ENCODE measurements around the gene SSBP3.

Gene SSBP3

GRCh38 chr1:54302951-54303843, 103.0 kb downstream of the SSBP3 start:
- no peak for DNase-seq

DNA sequence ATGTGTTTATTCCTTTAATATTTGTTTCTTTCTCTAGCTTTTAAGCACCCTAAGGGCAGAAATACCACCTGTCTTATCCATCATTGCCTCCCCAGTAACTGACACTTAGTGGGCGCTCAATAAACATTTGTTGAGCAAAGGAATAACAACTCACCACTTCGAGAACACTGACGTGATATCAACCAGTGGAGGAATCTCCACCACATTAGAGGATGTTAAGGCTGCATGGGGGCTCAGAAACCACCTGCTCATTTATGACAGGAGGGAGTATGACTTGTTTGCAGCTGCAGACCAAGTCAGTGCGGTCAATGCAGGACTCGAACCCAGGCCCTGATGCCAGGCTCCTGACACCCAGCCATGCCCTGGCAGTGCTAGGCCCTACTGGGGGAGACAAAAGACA, 103.6 kb downstream of the SSBP3 start:
- no peak for DNase-seq

GRCh38 chr1:54301497-54301896, 104.7 kb downstream of the SSBP3 start:
- no peak for DNase-seq

- no peak for DNase-seq
Measured at GRCh38 chr1:54300401-54300800, 105.8 kb downstream of the SSBP3 start.

DNA sequence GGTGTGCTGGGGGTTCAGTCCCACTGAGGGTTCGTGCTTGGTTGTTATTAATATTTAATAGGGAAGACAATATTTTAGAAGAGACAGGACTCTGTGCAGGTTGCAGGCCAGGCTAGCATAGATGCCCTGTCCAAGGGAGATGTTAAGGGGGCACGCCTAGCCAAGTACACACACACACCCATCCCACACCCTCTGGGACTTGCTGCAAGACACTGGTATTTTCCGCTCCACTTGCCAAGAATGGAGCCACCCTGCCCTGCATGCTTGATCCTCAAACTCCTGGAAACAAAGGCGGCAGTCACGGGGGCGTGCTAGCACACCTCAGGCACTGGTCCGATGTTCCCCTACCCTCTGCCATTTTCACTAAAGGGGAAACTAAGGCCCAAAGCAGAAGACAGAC, 107.2 kb downstream of the SSBP3 start:
- DNase-seq: no peak

DNA sequence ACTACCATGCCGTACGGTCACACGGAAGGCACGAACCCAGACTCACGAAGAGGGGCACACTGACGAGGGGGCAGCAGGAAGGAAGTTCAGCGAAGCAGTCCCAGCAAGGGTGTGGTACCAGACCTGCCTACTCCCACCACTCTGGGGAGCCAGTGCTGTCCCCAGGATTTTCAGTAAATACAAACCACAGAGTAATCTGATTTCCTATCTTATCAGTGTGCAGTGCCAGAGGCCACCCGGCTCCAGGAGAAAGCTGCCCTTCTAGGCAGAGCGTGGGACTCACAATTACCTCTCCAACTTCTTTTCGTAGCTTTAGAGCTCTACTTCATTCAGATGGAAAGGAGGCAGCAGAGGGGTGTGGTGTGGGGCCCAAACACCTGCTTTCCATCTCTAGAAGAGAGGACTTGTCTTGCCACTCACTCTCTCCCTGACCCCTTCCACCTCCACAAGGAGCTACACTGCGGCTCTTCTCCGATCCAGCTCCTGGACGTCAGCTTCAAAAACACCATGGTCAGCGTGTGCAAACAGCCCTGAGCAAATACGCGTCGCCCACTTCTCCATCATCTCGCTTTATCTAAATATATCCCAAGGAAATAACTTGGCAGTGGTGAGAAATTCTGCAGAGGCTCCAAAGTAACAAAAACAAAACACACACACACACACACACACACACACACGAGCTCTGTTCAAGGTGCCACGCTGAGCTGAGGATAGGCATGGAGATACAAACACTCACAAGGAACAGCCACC, 107.7 kb downstream of the SSBP3 start:
- no peak for DNase-seq

GRCh38 chr1:54297596-54298283, 108.5 kb downstream of the SSBP3 start:
- DNase-seq: no peak

DNA sequence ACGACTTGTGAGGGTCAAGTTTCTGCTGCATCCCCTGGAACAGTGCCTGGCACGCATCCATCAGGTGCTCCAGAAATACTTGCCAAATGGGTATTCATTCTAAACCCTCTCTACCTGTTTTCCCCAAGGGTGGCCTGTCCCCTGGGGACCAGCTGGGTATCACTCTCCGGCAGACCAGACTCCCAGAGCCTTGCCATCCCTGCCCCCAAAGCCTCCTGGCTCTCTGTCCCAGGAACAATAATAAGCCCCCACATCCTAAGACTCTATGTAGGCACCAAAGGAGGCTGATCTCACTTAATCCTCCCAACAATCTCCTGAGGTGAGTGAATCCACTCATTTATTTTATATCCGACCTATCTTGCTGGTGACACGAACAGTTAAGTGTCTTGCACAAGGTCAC, 109.5 kb downstream of the SSBP3 start:
- DNase-seq: no peak

DNA sequence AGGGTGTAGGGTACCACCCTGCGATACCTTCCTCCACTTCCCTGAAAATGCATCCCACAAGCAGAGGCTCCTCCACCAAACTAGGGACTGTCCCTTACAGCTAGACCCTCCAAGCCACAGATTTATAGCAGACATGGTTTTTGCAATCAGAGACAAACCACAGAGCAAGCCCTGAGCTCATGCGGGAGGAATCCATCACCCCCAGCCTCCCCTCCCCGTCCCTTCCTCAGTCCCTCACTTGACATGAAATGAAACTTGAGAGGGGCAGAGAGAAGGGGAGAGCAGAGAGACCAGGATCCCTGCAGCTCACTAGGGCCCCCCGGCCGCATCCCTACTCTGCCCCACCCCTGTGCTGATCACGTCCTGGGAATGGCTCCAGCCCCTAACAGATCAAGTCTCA, 111.3 kb downstream of the SSBP3 start:
- no peak for DNase-seq

DNA sequence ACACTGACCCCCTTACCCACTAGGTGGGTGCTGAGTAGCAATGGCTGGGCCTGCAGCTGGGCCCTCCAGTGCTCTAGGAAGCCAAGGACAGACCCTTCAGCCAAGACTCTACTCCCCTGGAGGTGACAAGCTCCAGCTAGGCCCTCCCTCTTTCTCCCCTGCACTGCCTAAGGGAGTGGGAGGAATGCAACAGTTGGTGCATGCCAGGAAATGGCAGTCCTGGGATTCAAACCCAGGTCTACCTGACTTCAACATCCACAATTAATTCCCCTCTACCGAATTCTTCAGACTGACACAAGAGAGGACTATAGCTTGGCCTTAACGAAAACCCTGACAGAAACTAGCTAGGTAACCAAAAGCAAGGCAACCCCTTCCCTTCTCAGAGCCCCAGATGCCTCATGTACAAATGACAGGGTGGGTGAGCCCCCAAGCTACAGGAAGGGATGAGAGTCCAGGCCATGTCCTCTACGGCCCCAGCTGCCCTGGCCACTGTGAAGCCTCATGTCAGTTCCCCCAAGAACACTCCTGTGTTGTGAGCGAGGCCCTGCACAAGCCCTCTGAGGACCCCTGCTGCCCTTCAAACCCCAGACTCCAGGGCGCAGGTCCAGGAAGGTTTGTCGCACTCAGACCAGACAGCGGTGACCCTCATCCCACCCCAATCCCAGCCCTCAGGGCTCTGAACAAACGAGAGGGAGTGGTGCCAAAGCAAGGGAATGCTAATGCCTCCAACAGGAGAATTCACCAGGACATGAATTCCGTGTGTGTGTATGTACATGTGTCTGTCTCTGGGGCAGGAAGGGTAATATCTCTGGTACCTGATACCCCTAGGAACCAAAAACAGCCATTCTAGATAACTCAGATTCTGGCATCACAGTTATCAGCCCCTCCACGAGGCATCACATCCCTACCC, 113.9 kb downstream of the SSBP3 start:
- DNase-seq: no peak

GRCh38 chr1:54291276-54292001, 114.8 kb downstream of the SSBP3 start:
- DNase-seq: no peak

DNA sequence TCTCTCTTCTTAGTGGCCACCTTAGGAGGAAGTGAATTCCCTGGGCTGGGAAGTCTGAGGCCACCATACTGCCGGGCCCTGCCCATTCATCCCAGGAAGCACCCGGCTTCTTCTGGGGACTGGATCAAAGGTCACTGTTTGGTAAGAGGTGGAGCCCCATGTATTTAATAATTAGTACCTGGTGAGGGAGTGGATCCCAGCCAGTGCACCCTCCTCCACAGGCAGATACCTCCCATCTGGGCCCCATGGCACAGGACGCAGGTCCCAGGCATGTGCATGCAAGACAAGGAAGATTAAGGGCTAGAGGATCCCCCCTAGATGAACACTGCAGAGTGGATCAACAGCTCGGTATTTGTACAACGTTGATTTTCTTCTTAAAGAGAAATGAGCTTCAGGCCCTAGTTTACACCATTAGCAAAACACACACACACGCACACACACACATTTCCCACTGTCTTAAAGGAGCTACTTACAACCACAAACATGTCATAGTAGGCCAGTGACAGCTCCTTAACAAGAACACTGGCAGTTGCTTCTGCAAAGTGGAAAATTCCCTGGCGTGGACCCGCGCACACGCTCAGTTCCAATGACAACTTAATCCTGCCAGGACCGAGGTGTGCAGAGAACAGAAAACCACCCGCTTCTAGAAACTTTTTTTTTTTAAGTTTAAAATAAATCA, 115.5 kb downstream of the SSBP3 start:
- peak; percentile 8 to 20 for DNase-seq

DNA sequence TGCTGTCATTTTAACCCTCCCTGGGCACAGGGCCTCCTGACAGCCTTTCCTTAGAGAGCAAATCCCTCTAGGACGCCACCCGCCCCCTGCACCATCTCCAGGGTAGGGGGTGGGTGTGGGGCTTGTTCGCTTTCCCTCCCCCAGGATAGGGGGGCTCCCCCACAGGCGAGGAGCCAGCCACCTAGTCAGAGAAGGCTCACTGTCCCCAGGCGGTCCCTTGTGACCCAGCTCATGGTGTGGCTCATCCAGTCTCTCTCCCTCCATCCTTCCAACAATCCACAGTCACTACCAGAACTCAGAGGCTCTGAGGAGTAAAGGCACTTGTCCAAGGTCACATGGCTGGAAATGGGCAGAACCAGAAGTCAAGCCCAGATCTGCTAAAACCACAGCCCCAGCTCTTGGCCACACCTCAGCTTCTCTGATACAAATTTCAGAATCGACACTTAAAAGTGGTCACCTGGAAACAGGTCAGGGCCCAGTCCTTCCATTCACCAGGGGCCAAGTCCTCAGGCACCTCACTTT, 116.4 kb downstream of the SSBP3 start:
- no peak for DNase-seq

DNA sequence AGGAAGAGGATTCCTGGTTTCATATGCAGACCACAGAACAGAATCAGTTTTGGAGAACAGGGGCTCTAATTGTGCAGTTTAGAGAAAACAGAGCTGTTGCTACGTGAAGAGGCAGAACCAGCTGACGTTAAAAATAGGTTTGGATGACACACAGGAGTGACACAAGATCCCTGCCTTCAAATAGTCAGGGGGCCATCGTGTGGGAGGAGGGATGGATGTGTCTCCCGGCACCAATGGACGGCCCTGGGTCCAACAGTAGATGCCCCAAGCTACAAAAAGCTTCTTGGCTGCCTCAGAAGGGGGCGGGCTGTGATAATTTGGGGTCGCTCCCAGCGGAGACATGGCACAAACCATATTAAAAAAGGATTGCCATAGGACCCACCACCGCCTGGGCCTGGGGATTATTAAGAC, 118.4 kb downstream of the SSBP3 start:
- no peak for DNase-seq

GRCh38 chr1:54287176-54287650, 119.0 kb downstream of the SSBP3 start:
- DNase-seq: peak; percentile 36 to 56

DNA sequence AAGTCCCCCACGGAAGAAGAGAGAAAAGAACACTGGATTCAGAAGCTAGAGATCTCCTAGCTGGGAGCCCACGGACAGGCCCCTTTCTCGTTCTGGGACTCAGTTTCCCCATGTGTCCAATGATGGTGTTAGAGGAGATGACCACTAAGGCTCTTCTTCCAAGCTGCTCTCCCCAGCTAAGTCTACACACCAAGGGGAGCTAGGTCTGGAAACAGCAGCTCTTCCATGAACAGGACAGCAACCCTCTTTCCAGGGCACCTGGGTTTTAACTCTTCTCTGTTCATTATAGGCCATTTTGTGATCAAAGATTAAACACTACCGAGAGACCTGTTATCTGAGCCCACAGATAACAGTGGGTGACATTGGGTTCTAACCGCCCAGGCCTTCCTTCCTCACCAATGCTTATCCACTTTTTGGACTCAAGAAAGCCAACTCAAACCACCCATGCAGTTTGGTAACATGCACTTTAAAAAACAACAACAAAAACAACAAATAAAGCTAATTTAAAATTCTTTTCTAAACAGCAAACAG, 120.3 kb downstream of the SSBP3 start:
- DNase-seq: no peak

- peak; percentile 28 to 45 for DNase-seq
Measured at GRCh38 chr1:54284781-54285529, 121.2 kb downstream of the SSBP3 start.

GRCh38 chr1:54283635-54284385, 122.4 kb downstream of the SSBP3 start:
- DNase-seq: no peak
